22Rv1 (cell line): ENCODE measurements around the gene TADA3.
A peak's percentile ranks its signal among the peaks of the same experiment; 100 is the strongest.

Experiments used
- CTCF ChIP-seq: fragments of 450-650 bp; IDR thresholded peaks from 2 replicates; pipeline ENCODE4 v1.5.1; 2017; ENCODE audit warnings: mild to moderate bottlenecking
- ZFX ChIP-seq: fragments of 450-650 bp; IDR thresholded peaks from 2 replicates; pipeline ENCODE4 v1.6.1; 2017; ENCODE audit warnings: antibody characterized with exemption, borderline replicate concordance

- 0 out of 2 replicates have a peak, but pooled peaks have one; percentile 15 for TF ChIP-seq CTCF
- no peak for TF ChIP-seq ZFX
Measured at GRCh38 chr3:9782770-9783169, 9.5 kb downstream of the TADA3 start.
